GM12892 (cell line): ENCODE results near the gene PCNX1.
A peak's percentile ranks its signal among the peaks of the same experiment; 100 is the strongest.

Experiments
- DNase-seq: peaks from one replicate; pipeline ENCODE4 v3.0.0; 2011; ENCODE audit not compliant: insufficient read length
- FAIRE-seq: peaks from 2 replicates; lab custom pipeline; 2011; peaks lifted over from hg19 to GRCh38; lab: Jason Lieb, UNC
- POLR2A ChIP-seq: IDR thresholded peaks from 2 replicates; pipeline ENCODE4 v1.6.1; 2011; ENCODE audit warnings: low read depth, low read length, control low read depth
- POLR2AphosphoS5 ChIP-seq: IDR thresholded peaks from 2 replicates; pipeline ENCODE4 v1.6.1; 2011; ENCODE audit warnings: low read depth, low read length, control low read depth
- TAF1 ChIP-seq: IDR thresholded peaks from 2 replicates; pipeline ENCODE4 v1.6.1; 2011; ENCODE audit warnings: low read depth, mild to moderate bottlenecking, control low read depth, low read length, borderline replicate concordance

The PCNX1 gene

DNA sequence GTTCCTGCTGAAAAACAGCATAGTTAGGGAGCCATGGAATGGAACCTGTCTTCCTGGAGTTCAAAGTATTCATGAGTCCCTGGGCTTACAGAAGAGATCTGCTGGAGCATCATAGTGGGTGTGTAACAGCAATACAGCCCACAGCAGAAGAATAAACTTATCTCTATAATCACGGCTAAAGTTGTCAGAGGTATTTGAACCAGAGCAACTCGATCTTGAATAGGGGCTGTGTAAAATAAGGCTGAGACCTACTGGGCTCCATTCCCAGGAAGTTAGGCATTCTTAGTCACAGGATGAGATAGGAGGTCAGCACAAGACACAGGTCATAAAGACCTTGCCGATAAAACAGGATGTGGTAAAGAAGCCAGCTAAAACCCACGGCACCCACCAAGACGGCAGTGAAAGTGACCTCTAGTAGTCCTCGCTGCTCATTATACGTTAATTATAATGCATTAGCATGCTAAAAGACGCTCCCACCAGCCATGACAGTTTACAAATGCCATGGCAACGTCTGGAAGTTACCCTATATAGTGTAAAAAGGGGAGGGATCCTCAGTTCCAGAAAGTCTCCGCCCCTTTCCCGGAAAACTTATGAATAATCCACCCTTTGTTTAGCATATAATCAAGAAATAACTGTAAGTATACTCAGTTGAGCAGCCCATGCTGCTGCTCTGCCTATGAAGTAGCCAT is 223.4 kb downstream of the PCNX1 start:
- TF ChIP-seq POLR2A (no peak), TAF1 (no peak), POLR2AphosphoS5 (no peak)
- DNase-seq: no peak
- FAIRE-seq: no peak

DNA sequence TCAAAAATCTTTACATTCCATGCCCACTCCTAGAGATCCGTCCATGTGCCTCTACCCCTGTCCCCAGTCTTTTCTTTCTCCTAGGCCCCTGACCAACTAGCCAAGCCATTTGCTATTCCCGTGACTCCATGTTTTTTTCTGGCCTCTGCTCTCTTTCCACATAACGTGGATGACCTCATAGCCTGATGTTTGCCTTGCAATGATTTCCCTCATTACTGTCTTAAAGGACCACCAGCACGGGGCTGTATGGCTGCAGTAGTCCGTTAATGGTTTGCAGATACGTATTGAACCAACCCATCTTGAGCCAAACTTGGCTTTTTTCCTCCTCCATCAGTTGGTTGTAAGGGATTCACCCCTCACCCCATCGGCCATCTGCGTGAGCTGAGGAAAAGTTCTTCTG is 226.0 kb downstream of the PCNX1 start:
- FAIRE-seq (no peak), DNase-seq (no peak)
- TF ChIP-seq TAF1 (no peak), POLR2AphosphoS5 (no peak), POLR2A (no peak)

DNA sequence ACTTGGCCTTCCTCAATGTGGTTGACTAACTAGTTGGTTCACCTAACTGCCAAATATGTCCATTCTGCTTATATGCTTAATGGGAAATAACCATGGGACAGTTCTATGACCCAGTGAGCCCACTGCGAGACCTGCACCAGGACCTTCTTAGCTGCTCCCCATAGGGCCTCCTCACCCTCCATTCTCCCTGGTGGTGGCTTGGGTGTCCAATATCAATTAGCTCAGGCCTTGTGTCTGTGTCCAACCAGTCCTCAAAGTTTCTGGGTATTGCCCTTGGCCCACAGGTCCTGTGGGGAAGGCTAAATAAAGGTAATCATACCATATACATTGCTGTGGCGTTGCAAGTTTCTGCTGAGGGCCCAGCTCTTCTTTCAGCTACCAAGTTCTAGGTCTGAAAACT is 228.2 kb downstream of the PCNX1 start:
- DNase-seq: no peak
- TF ChIP-seq POLR2A (no peak), POLR2AphosphoS5 (no peak), TAF1 (no peak)
- no peak for FAIRE-seq

DNA sequence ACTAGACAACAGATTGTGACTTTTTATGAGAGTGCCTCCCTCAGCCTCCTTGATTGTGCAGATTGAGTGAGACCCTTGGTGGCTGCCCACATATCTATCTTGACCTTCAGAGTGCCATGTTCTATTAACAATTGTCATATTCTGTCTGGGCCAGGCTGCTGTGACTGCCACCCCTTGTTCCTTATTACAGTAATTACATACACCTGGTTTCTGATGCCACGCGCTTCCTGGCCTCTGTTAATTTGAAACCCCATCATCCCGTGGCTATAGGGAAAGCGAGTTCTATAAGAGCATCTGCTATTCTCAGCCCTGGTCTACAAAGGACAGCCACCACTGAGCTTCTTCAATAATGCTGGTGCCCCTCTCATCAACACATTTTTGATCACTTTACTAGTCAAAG is 228.7 kb downstream of the PCNX1 start:
- no peak for FAIRE-seq
- no peak for DNase-seq
- TF ChIP-seq POLR2A (no peak), POLR2AphosphoS5 (no peak)

DNA sequence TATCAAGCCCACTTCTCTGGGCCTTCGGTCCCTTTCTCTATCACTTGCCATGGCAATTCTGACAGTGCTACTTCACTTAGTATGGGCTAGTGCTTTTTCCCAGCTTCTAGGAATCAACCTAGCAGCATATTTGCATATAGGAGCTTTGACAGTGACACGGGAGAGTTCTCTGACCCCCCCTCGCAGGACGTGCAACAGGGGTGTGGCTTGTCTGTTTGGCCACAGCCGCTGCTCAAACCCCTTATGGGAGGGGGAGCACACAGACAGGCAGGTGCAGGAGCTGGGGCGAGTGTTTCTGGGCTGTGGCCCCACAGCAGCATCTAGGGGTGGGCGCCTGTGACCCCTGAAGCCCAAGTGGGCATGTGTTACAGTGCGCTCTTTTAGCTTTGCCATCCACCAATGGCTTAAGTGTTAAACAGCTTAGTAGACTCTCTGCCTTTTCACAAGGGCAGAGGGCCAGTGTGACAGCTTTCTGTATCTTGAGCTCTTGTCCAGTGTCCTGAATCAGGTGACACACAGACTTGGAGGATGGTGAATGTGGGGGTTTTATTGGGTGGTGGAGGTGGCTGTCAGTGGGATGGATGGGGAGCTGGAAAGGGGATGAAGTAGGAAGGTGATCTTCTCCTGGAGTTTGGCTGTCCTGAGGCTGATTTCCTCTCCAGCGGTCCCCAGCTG is 229.3 kb downstream of the PCNX1 start:
- TF ChIP-seq POLR2A (no peak), TAF1 (no peak), POLR2AphosphoS5 (no peak)
- DNase-seq (no peak), FAIRE-seq (no peak)

DNA sequence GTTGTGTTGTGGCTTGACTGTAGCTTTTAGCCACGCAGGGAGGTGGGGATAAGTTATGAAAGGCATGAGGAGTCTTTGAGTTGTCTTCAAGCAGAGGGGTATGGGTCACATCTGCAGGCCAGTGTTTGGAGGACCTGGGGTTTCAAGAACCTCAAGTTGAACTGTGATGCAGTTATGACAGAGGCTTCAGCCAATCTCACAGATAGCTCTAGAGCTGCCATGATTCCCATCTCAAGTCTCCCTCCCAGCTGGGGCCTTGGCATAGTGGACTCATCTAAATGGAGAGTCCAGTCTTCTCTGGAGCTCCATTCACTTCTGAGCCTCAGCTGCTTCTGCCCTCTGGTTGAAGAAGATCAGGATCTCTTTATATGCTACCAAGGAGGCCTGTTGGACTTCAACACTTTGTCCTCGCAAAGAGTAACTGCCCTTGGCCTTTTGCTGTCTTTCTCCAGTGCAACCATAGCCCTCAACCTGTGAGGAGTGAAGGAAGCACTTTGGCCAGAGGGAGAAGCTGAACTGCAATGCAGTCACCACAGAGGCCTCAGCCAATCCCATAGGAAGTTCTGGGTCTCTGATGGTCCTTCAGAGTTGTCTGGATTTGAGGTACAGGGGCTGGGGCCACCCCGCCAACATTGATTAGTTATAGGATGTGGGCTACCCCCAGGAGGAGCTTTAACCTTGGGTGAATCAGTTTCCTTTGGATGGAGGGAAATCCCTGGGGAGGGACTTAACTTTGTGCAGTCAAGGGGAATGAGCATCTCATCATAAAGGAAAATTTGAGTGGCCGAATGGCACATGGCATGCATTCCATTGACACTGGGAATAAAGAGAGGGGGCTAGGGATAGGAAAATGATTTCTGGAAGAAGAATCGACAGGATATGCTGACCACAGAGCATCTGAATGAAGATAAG is 230.5 kb downstream of the PCNX1 start:
- no peak for TF ChIP-seq POLR2AphosphoS5
- TF ChIP-seq TAF1: no peak
- TF ChIP-seq POLR2A: no peak
- DNase-seq (no peak), FAIRE-seq (no peak)

DNA sequence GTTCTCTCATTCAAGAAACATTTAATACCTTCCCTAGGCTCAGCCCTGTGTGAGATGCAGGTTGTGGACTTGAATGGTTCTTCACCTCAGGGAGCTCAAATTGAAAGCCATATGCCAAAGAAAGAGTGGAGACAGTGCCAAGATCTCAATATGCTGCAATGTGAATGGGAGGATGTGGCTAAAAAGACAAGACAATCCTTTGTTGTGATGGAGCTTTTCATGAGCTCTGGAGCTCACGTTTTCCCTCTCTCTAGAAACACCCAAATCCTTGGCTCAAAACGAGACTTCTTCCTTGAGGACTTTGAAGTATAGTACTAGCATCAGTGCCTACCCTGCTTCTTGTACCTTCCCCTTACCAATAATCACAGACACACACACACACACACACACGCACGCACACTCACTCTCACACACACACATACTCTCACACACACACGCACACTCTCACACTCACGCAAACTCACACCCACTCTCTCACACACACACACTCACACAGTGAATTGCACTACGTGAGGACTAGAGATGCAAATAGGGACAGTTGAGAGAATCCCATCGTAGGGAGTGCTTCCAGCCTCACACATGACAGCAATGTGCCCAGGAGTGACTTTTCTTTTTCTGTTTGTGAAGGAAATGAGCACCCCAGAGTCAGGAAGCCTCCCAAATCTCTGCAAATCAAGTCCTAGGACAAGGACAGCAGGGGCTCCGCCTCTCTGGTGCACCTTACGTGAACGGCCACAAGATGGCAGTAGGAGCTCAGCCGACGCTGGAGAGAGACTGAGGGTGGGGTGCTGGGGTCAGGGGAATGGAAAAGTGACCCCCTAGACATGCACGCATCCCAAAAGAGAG is 231.4 kb downstream of the PCNX1 start:
- TF ChIP-seq TAF1 (no peak), POLR2AphosphoS5 (no peak), POLR2A (no peak)
- DNase-seq (peak; percentile 50), FAIRE-seq (peak; percentile 95)

DNA sequence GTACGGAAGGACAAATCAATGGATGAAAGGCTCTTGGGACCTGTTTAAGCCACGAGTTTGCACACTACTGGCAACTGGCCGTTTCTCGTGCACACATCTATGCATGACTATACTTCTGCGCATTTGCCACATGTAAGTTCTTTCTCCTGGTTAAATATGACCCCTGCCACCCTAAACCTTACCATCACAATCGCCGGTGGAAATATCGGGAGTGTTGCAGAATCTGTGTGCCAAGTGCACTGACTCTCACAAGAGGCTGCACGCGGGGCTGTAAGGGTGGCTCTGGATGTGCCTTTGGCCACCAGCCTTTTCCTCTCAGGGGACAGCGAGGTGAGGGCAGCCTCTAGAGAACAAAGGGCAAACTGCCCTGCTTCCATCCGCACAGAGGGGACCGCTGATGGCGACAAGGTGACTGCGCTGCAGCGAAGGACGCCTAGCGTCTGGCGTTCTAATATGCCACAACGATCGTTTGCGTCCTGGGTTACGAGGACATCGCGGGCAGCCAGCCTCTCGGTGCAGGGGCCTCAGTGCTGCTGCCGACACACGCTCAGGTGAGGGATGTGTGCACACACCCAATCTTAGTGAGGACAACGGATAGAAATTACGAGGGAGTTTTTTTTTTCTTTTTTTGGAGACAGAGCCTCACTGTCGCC is 232.2 kb downstream of the PCNX1 start:
- no peak for TF ChIP-seq POLR2A
- no peak for TF ChIP-seq POLR2AphosphoS5
- TF ChIP-seq TAF1: no peak
- DNase-seq: no peak
- FAIRE-seq: peak; percentile 70

DNA sequence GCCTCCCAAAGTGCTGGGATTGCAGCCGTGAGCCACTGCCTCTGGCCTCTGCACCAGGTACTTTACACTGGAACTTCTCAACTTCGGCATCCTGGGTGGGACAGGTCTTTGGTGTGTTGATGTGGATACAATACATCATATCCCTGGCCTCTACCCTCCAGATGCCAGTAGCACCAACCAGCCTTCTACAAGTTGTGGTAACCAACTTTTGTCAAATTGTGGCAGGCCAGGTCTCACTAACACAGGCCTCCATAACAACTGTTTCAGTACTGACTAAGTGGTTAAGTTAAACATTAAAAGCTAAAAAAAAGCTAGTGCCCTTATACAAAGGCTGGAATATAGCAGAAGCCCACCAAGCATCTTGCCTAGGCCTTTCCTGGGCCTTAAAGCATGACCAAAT is 232.9 kb downstream of the PCNX1 start:
- FAIRE-seq (no peak), DNase-seq (no peak)
- TF ChIP-seq POLR2A: no peak
- no peak for TF ChIP-seq TAF1
- TF ChIP-seq POLR2AphosphoS5: no peak

DNA sequence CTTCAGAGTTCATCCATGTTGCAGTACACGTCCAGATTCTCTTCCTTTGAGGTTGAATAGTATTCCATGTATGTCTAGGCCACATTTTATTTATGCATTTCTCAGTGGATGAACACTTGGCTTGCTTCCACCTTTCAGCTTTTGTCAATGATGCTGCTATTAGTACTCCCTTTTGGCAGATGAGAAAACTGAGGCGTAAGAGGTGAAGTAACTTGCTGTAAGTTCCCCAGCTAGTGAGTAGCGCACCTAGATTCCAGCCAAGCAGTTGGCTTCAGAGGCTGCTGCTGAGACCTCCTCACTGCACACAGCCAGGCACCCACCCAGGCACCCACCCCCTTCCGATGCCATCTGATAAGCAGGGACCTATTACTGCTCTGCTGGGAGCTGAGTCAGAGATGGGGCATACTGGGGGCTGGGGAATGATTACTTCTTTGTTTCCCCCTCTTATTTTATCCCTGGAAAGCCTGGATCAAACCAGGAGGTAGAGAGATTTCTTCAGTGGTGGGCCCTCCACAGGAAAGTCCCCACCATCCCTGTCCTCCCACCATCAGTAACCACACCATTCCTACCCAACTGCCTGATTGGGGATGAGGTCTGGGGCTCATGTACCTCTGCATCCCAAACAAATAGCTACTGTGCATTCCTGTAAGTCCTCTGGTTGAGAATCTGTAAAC is 234.6 kb downstream of the PCNX1 start:
- TF ChIP-seq TAF1 (no peak), POLR2A (no peak), POLR2AphosphoS5 (no peak)
- FAIRE-seq (no peak), DNase-seq (no peak)
